Stimulated activated CD8-positive, alpha-beta memory T cell treated with anti-CD3 and anti-CD28 coated beads, Interleukin-15, amount 100 ng/mL, for 4 hours (primary cell): Measurements from ENCODE around the gene PSMG4.

Experiments used
- DNase-seq, 2 donors: peaks; one replicate each; pipeline ENCODE4 v3.0.0-alpha.2; 2020; ENCODE audit warnings: low read depth in 2 of 2

The PSMG4 gene

DNA sequence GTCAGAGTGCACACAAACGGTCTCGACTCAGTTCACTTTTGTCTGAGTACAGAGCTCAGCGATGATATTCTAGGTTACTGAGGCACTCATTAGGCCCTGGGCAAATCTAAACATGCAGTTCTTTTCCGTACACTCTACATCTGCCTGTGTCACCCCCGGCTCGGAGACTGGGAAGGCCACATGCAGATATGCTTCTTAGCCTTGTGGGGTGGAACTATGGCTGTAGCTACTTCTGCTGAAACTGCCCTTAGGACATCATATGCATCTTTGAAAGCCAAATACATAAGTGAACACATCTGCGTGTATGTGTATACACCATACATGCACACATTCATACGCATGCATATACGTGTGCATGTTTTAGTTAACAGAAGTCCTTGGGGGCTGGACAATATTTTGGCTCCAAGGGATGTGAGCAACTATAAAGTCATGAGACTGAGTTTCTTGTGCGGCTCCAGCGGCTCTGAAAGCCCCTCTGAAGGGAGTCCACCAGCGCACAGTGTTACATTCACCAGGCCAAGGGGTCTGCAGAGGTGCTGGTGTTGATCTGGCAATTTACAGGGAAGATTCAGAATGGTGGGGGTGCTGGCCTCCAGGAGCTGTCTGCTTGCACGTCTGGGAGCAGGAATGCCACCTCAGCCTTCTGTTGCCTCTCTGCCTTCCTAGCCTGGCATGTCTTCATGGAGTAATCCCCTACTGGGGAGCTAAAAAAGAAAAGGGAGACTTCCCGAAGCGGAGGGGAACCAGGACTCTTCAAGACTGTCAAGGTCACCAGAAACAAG, 31.6 kb downstream of the PSMG4 start:
- no peak for DNase-seq

DNA sequence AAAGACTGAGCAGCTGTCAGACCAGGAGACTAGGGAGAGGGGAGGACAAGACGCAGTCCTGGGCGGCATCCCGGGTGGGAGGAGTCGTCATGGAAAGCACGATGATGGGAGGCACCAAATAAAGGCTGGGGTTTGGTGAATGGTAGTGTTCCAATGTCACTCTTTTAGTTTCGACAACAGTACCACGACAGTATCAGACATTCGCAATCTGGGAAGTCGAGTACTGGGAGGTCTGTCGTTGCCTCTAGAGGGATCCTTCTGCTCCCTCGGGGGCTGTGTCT, 32.1 kb downstream of the PSMG4 start:
- no peak for DNase-seq

DNA sequence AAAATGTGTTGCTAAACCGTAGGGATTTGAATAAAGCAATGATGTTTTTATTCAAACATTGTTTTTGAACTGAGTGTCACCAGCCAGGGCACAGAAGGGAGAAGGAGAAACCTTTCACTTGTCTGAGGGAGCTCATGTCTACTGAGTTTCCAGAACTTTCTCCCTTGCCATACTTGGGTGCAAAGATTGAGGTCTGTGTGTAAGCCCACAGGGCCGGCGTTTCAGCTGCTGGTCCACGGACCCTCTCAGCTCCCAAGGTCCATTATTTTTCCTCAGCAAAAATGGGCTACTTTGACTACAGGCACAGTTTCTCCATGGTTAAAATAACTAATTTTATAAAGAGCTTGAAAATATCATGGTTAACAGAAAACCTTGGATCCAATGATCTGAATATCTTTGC, 32.6 kb downstream of the PSMG4 start:
- DNase-seq = no peak

DNA sequence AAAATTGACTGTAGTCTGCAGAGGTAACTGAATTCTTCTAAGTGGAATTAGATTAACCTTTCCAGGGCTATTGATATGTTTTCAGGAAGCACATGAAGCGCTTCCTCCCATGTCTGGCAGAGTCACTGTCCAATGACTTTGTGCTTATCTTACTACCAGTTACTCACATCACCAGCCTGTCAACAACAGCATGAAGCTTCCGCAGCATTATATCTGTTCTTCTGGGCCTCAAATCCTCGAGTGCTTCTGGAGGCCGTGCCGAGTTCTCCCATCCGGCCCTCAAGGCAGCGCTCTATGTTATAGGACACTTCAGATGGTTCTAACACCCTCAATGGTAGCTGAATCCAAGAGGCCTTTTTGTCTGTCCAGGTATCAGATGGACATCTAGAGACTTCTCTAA, 33.2 kb downstream of the PSMG4 start:
- DNase-seq = no peak

- DNase-seq = no peak
These were observed 33.9 kb downstream of the PSMG4 start for GRCh38 chr6:3292431-3293197.

DNA sequence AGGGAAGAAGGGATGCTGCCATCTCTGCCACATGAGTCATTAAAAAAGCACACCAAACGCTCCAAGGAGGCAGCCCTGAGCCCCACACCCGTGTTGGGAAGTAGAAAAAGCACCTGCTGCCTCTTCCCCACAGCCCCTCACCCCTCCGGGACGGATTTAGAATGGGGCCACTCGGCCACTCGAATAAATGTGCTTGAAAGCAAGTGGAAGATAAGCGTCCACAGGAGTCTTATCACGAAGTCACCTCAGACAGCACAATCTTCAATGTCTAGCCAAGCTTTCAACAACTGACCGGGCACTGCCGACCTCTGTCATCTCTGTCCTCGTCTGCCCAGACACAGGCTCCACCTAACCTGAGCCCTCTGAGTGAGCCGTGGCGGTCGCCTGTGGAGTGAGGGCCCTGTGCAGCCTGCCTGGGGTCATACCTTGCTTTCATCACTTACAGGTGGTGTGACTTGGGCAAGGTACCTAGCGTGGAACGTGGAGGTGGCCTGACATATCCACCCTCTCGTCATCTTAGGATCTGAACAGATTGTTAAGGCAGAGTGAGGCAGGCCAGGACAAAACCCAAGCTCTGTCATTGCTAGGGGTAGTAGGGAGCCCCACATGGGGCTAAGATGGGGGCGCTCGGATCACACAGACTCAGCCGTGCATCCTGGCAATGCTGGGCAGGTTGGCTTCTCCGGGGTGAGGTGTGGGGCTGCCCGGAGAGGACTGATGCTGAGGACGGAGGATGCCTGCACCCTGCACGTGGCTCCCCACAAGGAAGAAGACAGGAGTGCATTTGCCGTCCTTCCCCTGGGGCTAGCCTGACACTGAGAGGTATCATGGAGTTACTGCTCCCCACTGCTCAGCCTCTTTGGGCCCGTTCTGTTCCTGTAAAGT, 34.8 kb downstream of the PSMG4 start:
- DNase-seq = no peak

DNA sequence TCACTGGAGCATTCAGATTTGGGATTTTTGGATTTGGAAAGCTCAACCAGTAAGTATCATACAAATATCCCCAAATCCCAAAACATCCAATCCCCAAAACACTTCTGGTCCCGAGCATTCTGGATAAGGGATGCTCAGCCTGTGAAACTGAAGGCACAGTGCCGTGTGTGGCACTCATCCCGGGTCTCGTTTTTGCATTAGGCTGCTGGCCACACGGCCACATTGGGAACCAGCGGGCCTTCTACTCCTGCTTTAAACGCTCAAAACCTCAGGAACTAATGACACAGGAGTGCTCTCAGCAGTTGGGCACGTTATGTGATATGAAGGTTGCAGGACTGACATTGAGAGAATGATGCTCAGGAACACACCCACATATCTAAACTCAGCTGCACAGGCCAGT, 35.6 kb downstream of the PSMG4 start:
- DNase-seq = no peak

DNA sequence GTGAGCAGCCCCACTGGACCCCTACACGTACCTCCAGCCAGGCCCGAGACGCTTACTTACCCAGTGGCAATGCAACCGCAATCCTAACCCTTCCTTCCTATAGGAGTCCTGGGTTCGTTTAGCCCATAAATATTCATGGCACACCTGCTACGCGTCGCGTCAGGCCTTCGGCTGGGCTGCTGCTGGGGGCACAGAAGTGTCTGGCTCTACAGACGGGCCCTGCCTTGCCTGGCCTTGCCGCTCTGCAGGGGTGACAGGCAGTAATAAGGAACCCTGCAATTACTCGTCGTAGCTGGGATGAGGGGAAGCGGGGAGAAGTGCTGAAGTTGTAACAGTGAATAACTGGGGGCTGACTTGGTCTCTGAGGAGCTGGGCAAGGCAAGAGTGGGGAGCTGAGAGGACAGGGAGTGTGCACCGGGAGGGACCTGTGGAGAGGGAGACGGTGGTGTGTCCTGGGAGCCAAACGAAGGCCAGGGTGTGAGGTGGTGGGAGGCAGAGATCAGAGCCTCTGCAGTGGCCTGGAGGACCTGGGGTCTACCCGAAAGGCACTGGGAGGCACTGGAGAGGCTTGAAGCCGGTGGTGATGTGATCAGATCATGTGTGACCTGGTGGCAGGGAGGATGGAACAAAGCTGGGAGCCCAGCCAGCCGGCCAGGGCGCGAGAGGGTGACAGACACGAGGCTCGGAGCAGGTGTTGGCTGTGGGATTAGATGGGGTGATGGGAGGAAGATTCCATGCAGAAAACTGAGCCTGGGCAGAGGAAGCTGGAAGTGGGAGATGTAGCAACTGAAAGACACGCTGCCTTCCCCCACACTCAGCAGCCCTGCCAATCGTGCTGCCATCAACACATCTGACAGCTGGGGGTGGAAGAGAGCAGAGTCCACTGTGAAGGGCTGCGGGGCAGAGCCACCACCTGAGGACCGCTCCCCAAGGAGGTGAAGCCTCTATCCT, 36.4 kb downstream of the PSMG4 start:
- no peak for DNase-seq

GRCh38 chr6:3296078-3296477, 37.3 kb downstream of the PSMG4 start:
- no peak for DNase-seq

DNA sequence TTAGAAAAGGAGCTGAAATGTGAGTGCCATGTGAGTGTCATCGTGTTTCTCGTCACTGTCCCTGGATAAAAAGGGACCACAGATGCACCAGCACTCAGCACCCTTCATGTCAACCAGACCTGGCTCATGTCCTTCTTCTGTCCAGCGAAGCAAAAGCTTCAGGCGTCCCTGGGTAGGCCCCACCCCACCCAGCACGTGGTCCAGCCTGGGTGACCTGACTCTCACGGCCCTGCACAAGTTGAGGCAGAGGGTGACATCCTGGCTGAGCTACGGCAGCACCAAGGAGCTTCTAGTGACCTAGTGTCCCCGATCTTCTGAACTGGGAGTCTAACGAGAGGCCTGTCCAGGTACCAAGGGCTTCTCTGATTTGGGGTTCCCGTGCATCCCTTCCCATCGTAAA, 37.8 kb downstream of the PSMG4 start:
- DNase-seq = no peak

DNA sequence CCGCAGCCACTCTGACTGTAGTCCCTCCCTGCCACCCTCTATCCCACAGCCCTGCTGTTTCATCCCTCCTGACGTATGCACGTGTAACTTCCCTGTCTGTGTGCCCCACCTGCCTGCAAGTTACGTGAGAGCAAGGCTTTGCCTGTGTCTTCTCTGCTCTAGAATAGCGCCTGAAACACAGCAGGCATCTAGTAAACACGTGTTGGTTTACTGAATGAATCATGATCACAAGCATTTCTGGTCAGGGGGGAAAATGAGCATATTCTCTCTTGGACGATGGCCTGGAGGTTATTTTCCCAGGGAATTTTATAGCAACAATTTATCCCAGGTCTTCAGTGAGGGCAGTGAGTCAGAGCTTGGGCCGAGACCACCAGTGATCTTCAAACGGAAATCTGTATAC, 38.3 kb downstream of the PSMG4 start:
- no peak for DNase-seq

DNA sequence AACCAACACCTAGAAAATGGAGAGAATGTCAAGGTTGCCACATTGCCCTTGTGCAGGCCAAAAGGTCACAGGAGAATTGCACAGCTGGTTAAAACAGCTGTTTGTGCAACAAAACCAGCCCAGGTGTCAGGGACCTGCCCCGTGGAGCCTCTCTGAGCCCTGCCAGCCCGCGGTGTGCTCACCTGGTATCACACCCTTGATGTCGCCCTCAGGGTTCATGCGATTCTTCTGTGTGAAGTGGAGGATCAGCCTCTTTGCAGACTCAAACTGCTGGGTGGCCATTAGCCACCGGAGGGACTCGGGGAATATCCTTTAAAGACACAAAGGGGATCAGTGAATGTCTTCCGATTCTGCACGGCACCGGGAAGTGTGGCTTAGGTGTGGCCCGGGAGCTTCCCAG, 39.2 kb downstream of the PSMG4 start:
- no peak for DNase-seq

GRCh38 chr6:3299221-3299620, 40.5 kb downstream of the PSMG4 start:
- DNase-seq = no peak

DNA sequence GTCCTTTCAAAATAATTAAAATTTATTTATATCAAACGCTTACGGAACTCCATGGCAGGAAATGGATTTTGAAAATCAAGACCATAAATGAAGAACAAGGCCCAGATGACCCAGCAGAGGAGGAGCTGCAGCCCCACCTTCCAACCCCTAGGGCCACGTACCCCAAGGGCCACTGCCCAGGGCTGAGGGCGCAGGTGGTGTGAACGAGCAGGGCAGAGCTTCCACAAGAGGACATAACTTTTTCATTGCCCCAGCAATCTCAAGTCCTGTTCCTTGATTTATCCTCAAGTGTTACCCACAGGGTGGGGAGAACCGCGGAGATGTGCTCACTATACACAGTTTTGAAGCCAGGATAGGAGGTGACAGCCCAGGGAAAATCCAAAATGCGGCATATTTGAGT, 42.8 kb downstream of the PSMG4 start:
- no peak for DNase-seq

- no peak for DNase-seq
These were observed 45.2 kb downstream of the PSMG4 start for GRCh38 chr6:3303795-3304411.

- no peak for DNase-seq
These were observed 45.9 kb downstream of the PSMG4 start for GRCh38 chr6:3304500-3305215.

GRCh38 chr6:3305216-3305565, 46.4 kb downstream of the PSMG4 start:
- DNase-seq = no peak

- no peak for DNase-seq
These were observed 47.1 kb downstream of the PSMG4 start for GRCh38 chr6:3305831-3306230.

GRCh38 chr6:3306848-3307247, 48.1 kb downstream of the PSMG4 start:
- DNase-seq = no peak

DNA sequence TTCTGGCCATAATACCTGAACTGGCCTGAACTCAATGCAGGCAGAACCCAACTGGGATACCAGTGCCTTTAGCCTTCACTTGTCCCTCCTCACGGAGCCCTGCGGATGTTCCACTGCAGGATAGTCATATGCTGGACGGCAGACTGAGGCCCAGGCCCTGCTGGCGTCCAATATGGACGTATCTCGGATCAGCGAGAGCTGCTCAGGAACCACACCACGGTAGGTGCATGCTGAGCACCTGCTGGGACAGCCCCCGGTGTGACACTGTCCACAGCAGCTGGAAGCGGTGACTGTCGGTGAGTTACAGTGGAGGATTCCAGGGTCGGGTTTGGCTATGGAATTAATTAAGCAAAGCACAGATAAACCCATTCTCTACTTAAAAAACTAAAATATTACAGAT, 48.7 kb downstream of the PSMG4 start:
- DNase-seq = no peak

- DNase-seq = no peak
These were observed 49.4 kb downstream of the PSMG4 start for GRCh38 chr6:3308106-3308505.
